Upper lobe of left lung (tissue), 6 donors: ENCODE results near the gene PSMG4. TPM values are rescaled to one million over a fixed set of nuclear protein-coding genes. Genes with fewer than 3 reads are reported as not detected.

ENCODE experiments used
- ATAC-seq, 2 donors: fragments of 200-7000 bp; cut with Tn5 transposase; one replicate each; pipeline ENCODE4 v1.9.1; 2022; ENCODE audit warnings: mild to moderate bottlenecking in 2 of 2, moderate library complexity in 2 of 2; ENCODE audit not compliant: low FRiP score in 2 of 2
- DNase-seq, 2 donors: peaks; one replicate each; pipeline ENCODE4 v3.0.0-alpha.2; 2019 to 2020
- H3K27ac ChIP-seq, 4 donors: fragments of 200-600 bp; sonication (generic); one replicate each; pipeline ENCODE4 v1.5.1; 2016 to 2019
- H3K27me3 ChIP-seq, 4 donors: fragments of 200-600 bp; sonication (generic); one replicate each; pipeline ENCODE4 v1.5.1; 2017 to 2019
- H3K36me3 ChIP-seq, 4 donors: fragments of 200-600 bp; sonication (generic); one replicate each; pipeline ENCODE4 v1.5.1; 2016 to 2019
- H3K4me1 ChIP-seq, 4 donors: fragments of 200-600 bp; sonication (generic); one replicate each; pipeline ENCODE4 v1.5.1; 2018 to 2019
- H3K4me3 ChIP-seq, 4 donors: fragments of 200-600 bp; sonication (generic); one replicate each; pipeline ENCODE4 v1.5.1; 2017 to 2019; ENCODE audit warnings: mild to moderate bottlenecking in 2 of 4, moderate library complexity in 1 of 4
- H3K9me3 ChIP-seq, 4 donors: fragments of 200-600 bp; sonication (generic); one replicate each; pipeline ENCODE4 v1.5.1; 2018 to 2019
- EP300 ChIP-seq, 4 donors: sonication (generic); formaldehyde crosslinking; IDR thresholded peaks; one replicate each; pipeline ENCODE4 v1.5.1; 2017; ENCODE audit warnings: antibody characterized with exemption in 4 of 4, control low read depth in 2 of 4
- POLR2A ChIP-seq, 4 donors: fragments of 450-650 bp; IDR thresholded peaks; one replicate each; pipeline ENCODE4 v1.5.1; 2016 to 2017; ENCODE audit warnings: antibody characterized with exemption in 4 of 4, mild to moderate bottlenecking in 2 of 4
- POLR2AphosphoS5 ChIP-seq, 2 donors: sonication (generic); formaldehyde crosslinking; IDR thresholded peaks; one replicate each; pipeline ENCODE4 v1.5.1; 2017; ENCODE audit warnings: antibody characterized with exemption in 2 of 2
- WGBS, 2 donors: methylation state at CpG; one replicate each; pipeline ENCODE4 v1.1.5; 2017 to 2018; 5-methylcytosine and 5-hydroxymethylcytosine counted together
- total RNA-seq, 6 donors: library from RNA; depleted of rRNA in 4 of 6; stranded (reverse); fragments of >200 nt in 4 of 6; gene quantifications; one replicate each; pipeline versions ENCODE4 v1.1.0 to v1.2.1, GENCODE V29; 2016 to 2021
- TF ChIP-seq, protein P1 (sequence below), 6 experiments: fragments of 450-650 bp in 4 of 6; fragments of 200-600 bp in 2 of 6; sonication (generic) in 2 of 6; IDR thresholded peaks; one replicate each; pipeline ENCODE4 v1.5.1; 2016 to 2019; ENCODE audit warnings: antibody characterized with exemption in 6 of 6
- donor health status: DM: no; HTN: no; CAD: no; lungs with moderate emphysema.
- donor health status: DM: no; HTN: yes; CAD: no; lungs with severe emphysema.

Gene PSMG4
- total RNA-seq, 6 donors from 2014 or later = 17.0 to 24.5 (median 22.9) TPM

DNA sequence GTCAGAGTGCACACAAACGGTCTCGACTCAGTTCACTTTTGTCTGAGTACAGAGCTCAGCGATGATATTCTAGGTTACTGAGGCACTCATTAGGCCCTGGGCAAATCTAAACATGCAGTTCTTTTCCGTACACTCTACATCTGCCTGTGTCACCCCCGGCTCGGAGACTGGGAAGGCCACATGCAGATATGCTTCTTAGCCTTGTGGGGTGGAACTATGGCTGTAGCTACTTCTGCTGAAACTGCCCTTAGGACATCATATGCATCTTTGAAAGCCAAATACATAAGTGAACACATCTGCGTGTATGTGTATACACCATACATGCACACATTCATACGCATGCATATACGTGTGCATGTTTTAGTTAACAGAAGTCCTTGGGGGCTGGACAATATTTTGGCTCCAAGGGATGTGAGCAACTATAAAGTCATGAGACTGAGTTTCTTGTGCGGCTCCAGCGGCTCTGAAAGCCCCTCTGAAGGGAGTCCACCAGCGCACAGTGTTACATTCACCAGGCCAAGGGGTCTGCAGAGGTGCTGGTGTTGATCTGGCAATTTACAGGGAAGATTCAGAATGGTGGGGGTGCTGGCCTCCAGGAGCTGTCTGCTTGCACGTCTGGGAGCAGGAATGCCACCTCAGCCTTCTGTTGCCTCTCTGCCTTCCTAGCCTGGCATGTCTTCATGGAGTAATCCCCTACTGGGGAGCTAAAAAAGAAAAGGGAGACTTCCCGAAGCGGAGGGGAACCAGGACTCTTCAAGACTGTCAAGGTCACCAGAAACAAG lies 31.6 kb downstream of the PSMG4 start:
- TF ChIP-seq, protein P1, sequence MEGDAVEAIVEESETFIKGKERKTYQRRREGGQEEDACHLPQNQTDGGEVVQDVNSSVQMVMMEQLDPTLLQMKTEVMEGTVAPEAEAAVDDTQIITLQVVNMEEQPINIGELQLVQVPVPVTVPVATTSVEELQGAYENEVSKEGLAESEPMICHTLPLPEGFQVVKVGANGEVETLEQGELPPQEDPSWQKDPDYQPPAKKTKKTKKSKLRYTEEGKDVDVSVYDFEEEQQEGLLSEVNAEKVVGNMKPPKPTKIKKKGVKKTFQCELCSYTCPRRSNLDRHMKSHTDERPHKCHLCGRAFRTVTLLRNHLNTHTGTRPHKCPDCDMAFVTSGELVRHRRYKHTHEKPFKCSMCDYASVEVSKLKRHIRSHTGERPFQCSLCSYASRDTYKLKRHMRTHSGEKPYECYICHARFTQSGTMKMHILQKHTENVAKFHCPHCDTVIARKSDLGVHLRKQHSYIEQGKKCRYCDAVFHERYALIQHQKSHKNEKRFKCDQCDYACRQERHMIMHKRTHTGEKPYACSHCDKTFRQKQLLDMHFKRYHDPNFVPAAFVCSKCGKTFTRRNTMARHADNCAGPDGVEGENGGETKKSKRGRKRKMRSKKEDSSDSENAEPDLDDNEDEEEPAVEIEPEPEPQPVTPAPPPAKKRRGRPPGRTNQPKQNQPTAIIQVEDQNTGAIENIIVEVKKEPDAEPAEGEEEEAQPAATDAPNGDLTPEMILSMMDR (IDR thresholded peaks at IDR 0.05) = no peak
- TF ChIP-seq POLR2A (IDR thresholded peaks at IDR 0.05) (no peak), EP300 (IDR thresholded peaks at IDR 0.05) (no peak), POLR2AphosphoS5 (IDR thresholded peaks at IDR 0.05) (no peak)
- WGBS, 2 donors = 88 to 95% methylated on average over 15 of the region's 15 CpGs
- H3K27me3 ChIP-seq = no peaks in the 10 kb centered on the region
- H3K36me3 ChIP-seq = peaks cover 0 to 7% (median 0%) of the 10 kb centered on the region in 4 donors
- H3K27ac ChIP-seq = no peak overlapping the region
- no peak overlapping the region for H3K4me3 ChIP-seq
- no peaks in the 10 kb centered on the region for H3K9me3 ChIP-seq
- no peak for ATAC-seq
- H3K4me1 ChIP-seq = no peaks in the 10 kb centered on the region
- no peak for DNase-seq

DNA sequence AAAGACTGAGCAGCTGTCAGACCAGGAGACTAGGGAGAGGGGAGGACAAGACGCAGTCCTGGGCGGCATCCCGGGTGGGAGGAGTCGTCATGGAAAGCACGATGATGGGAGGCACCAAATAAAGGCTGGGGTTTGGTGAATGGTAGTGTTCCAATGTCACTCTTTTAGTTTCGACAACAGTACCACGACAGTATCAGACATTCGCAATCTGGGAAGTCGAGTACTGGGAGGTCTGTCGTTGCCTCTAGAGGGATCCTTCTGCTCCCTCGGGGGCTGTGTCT lies 32.1 kb downstream of the PSMG4 start:
- Histone ChIP-seq H3K4me1 (no peaks in the 10 kb centered on the region), H3K27me3 (no peaks in the 10 kb centered on the region), H3K27ac (no peak overlapping the region), H3K36me3 (peaks cover 0 to 4% (median 0%) of the 10 kb centered on the region in 4 donors), H3K4me3 (no peak overlapping the region), H3K9me3 (no peaks in the 10 kb centered on the region)
- ATAC-seq (no peak), DNase-seq (no peak)
- no peak for TF ChIP-seq POLR2A (IDR thresholded peaks at IDR 0.05)
- TF ChIP-seq, protein P1 (IDR thresholded peaks at IDR 0.05) = no peak
- no peak for TF ChIP-seq POLR2AphosphoS5 (IDR thresholded peaks at IDR 0.05)
- no peak for TF ChIP-seq EP300 (IDR thresholded peaks at IDR 0.05)
- 75 to 80% methylated on average over 11 of the region's 11 CpGs for WGBS, 2 donors

DNA sequence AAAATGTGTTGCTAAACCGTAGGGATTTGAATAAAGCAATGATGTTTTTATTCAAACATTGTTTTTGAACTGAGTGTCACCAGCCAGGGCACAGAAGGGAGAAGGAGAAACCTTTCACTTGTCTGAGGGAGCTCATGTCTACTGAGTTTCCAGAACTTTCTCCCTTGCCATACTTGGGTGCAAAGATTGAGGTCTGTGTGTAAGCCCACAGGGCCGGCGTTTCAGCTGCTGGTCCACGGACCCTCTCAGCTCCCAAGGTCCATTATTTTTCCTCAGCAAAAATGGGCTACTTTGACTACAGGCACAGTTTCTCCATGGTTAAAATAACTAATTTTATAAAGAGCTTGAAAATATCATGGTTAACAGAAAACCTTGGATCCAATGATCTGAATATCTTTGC lies 32.6 kb downstream of the PSMG4 start:
- WGBS, 2 donors = 87 to 91% methylated on average over 4 of the region's 4 CpGs
- H3K27ac ChIP-seq = peak overlapping the region in 1 of 4 donors; percentile 21
- TF ChIP-seq, protein P1 (IDR thresholded peaks at IDR 0.05) = no peak
- TF ChIP-seq EP300 (IDR thresholded peaks at IDR 0.05) (no peak), POLR2AphosphoS5 (IDR thresholded peaks at IDR 0.05) (no peak), POLR2A (IDR thresholded peaks at IDR 0.05) (no peak)
- H3K27me3 ChIP-seq = no peaks in the 10 kb centered on the region
- H3K36me3 ChIP-seq = peaks cover 0 to 5% (median 0%) of the 10 kb centered on the region in 4 donors
- H3K4me1 ChIP-seq = no peaks in the 10 kb centered on the region
- ATAC-seq (no peak), DNase-seq (no peak)
- no peaks in the 10 kb centered on the region for H3K9me3 ChIP-seq
- H3K4me3 ChIP-seq = no peak overlapping the region

DNA sequence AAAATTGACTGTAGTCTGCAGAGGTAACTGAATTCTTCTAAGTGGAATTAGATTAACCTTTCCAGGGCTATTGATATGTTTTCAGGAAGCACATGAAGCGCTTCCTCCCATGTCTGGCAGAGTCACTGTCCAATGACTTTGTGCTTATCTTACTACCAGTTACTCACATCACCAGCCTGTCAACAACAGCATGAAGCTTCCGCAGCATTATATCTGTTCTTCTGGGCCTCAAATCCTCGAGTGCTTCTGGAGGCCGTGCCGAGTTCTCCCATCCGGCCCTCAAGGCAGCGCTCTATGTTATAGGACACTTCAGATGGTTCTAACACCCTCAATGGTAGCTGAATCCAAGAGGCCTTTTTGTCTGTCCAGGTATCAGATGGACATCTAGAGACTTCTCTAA lies 33.2 kb downstream of the PSMG4 start:
- DNase-seq = peak in 1 of 2 donors; percentile 21
- no peaks in the 10 kb centered on the region for H3K4me1 ChIP-seq
- no peak overlapping the region for H3K4me3 ChIP-seq
- H3K9me3 ChIP-seq = no peaks in the 10 kb centered on the region
- H3K27ac ChIP-seq = peak overlapping the region in 1 of 4 donors; percentile 74
- H3K36me3 ChIP-seq = peaks cover 0 to 11% (median 0%) of the 10 kb centered on the region in 4 donors
- no peak for ATAC-seq
- 74 to 75% methylated on average over 7 of the region's 7 CpGs for WGBS, 2 donors
- TF ChIP-seq POLR2AphosphoS5 (IDR thresholded peaks at IDR 0.05) (peak in 1 of 2 donors; percentile 42), EP300 (IDR thresholded peaks at IDR 0.05) (peak in 1 of 4 donors; percentile 71)
- TF ChIP-seq, protein P1 (IDR thresholded peaks at IDR 0.05) = no peak
- H3K27me3 ChIP-seq = no peaks in the 10 kb centered on the region
